ENCODE results near the gene SCN4B.

Gene SCN4B

DNA sequence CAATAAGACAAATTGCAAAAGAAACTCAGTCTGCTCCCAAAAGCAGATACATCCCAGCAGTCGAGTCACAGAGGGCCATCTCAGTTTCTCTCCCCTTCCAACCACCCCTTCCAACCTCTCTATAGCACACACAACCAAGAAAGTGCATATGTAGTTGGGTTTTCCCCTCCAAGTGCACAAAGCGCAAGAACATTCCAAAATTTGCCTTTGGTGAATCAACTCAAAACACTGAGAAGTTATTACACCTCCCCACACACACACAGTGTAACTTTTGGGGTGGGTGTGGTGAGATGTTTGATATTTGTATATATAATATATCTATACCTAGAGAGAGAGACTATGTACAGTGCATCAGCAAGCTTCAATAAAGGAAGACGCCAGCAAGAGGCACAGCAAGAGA, 10.2 kb upstream of the SCN4B start:
- H3K9ac ChIP-seq (ENCODE audit: low read depth, low read length), result no peak overlapping the region
- H3K27me3 ChIP-seq (ENCODE audit: control insufficient read depth, insufficient read depth, low read length), result peaks cover 74% of the 10 kb centered on the region
- peaks cover 8% of the 10 kb centered on the region; the same call in 1 of the 2 replicates for H3K4me1 ChIP-seq (ENCODE audit: control insufficient read depth, insufficient read depth, low read length)
- no peaks in the 10 kb centered on the region for H3K36me3 ChIP-seq (ENCODE audit: control insufficient read depth, insufficient read depth, low read length)
- no peak overlapping the region for H3K27ac ChIP-seq (ENCODE audit: low read depth, low read length)
- H3K9me3 ChIP-seq (ENCODE audit: control insufficient read depth, insufficient read depth, low read length), result no peaks in the 10 kb centered on the region
- H3K4me3 ChIP-seq (ENCODE audit: low read depth, low read length), result no peak overlapping the region

- Histone ChIP-seq H3K27me3 (ENCODE audit: control insufficient read depth, insufficient read depth, low read length) (peaks cover 74% of the 10 kb centered on the region), H3K36me3 (ENCODE audit: control insufficient read depth, insufficient read depth, low read length) (no peaks in the 10 kb centered on the region), H3K9ac (ENCODE audit: low read depth, low read length) (no peak overlapping the region), H3K9me3 (ENCODE audit: control insufficient read depth, insufficient read depth, low read length) (no peaks in the 10 kb centered on the region), H3K4me3 (ENCODE audit: low read depth, low read length) (no peak overlapping the region), H3K4me1 (ENCODE audit: control insufficient read depth, insufficient read depth, low read length) (peaks cover 19% of the 10 kb centered on the region), H3K27ac (ENCODE audit: low read depth, low read length) (no peak overlapping the region)
Observed at GRCh38 chr11:118161786-118162185, 9.2 kb upstream of the SCN4B start.

- H3K27me3 ChIP-seq (ENCODE audit: control insufficient read depth, insufficient read depth, low read length), result peaks cover 98% of the 10 kb centered on the region
- H3K36me3 ChIP-seq (ENCODE audit: control insufficient read depth, insufficient read depth, low read length), result no peaks in the 10 kb centered on the region
- H3K9me3 ChIP-seq (ENCODE audit: control insufficient read depth, insufficient read depth, low read length), result no peaks in the 10 kb centered on the region
- H3K4me3 ChIP-seq (ENCODE audit: low read depth, low read length), result peak overlapping the region; percentile 53
- H3K4me1 ChIP-seq (ENCODE audit: control insufficient read depth, insufficient read depth, low read length), result peaks cover 42% of the 10 kb centered on the region
- H3K9ac ChIP-seq (ENCODE audit: low read depth, low read length), result no peak overlapping the region
- no peak overlapping the region for H3K27ac ChIP-seq (ENCODE audit: low read depth, low read length)
Observed at GRCh38 chr11:118157186-118157895, 4.7 kb upstream of the SCN4B start.

GRCh38 chr11:118156531-118157185, 4.0 kb upstream of the SCN4B start:
- H3K9me3 ChIP-seq (ENCODE audit: control insufficient read depth, insufficient read depth, low read length), result no peaks in the 10 kb centered on the region
- H3K27me3 ChIP-seq (ENCODE audit: control insufficient read depth, insufficient read depth, low read length), result peaks cover 99% of the 10 kb centered on the region
- no peak overlapping the region for H3K27ac ChIP-seq (ENCODE audit: low read depth, low read length)
- peaks cover 46% of the 10 kb centered on the region for H3K4me1 ChIP-seq (ENCODE audit: control insufficient read depth, insufficient read depth, low read length)
- H3K36me3 ChIP-seq (ENCODE audit: control insufficient read depth, insufficient read depth, low read length), result no peaks in the 10 kb centered on the region
- no peak overlapping the region for H3K9ac ChIP-seq (ENCODE audit: low read depth, low read length)
- H3K4me3 ChIP-seq (ENCODE audit: low read depth, low read length), result peak overlapping the region; percentile 53

GRCh38 chr11:118155776-118156530, 3.3 kb upstream of the SCN4B start:
- no peaks in the 10 kb centered on the region for H3K9me3 ChIP-seq (ENCODE audit: control insufficient read depth, insufficient read depth, low read length)
- H3K36me3 ChIP-seq (ENCODE audit: control insufficient read depth, insufficient read depth, low read length), result no peaks in the 10 kb centered on the region
- H3K27me3 ChIP-seq (ENCODE audit: control insufficient read depth, insufficient read depth, low read length), result peaks cover 99% of the 10 kb centered on the region
- H3K4me1 ChIP-seq (ENCODE audit: control insufficient read depth, insufficient read depth, low read length), result peaks cover 46% of the 10 kb centered on the region
- peak overlapping the region; percentile 53; the same call in 1 of the 2 replicates for H3K4me3 ChIP-seq (ENCODE audit: low read depth, low read length)
- no peak overlapping the region for H3K27ac ChIP-seq (ENCODE audit: low read depth, low read length)
- H3K9ac ChIP-seq (ENCODE audit: low read depth, low read length), result no peak overlapping the region

DNA sequence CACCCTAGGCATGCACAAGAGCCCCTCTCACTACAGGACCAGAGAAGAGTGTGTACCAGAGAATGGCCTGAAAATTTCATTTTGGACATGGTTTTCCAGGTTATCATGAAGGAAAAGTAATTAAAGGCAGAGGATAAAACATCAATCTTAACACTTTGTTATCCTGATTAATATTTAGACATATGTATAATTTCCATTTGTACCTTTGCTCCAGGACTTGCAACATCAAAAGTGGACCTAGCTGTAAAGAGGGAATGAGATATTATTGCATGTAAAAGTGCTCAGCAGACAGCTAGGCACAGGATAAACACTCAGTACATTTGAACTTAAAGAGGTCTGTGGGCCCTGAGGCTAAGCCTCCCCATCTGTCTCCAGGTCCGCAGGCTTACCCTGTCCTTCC, 2.0 kb upstream of the SCN4B start:
- H3K27me3 ChIP-seq (ENCODE audit: control insufficient read depth, insufficient read depth, low read length), result peaks cover 99% of the 10 kb centered on the region
- H3K9me3 ChIP-seq (ENCODE audit: control insufficient read depth, insufficient read depth, low read length), result no peaks in the 10 kb centered on the region
- peaks cover 50% of the 10 kb centered on the region for H3K4me1 ChIP-seq (ENCODE audit: control insufficient read depth, insufficient read depth, low read length)
- H3K36me3 ChIP-seq (ENCODE audit: control insufficient read depth, insufficient read depth, low read length), result no peaks in the 10 kb centered on the region
- no peak overlapping the region for H3K4me3 ChIP-seq (ENCODE audit: low read depth, low read length)
- no peak overlapping the region for H3K9ac ChIP-seq (ENCODE audit: low read depth, low read length)
- no peak overlapping the region for H3K27ac ChIP-seq (ENCODE audit: low read depth, low read length)

DNA sequence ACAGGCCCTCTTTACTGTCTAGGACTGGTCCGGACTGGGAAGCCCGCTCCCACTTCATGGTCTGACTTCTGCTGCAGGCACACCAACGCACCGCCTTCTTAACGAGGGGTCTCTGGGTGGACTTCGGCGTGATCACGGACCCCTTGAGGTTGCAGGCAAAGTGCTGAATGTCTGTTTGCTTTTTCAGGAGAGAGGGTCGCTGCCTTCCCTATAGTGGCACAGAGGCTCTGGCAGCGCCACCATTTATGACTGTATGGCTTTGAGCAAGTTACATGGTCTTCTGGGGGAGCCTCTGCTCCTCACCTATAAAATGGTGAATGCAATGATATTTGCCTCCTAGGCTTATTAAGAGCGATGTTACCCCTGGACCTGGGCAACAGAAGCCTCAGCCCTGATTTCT, 1.4 kb upstream of the SCN4B start:
- no peak overlapping the region for H3K27ac ChIP-seq (ENCODE audit: low read depth, low read length)
- no peaks in the 10 kb centered on the region for H3K9me3 ChIP-seq (ENCODE audit: control insufficient read depth, insufficient read depth, low read length)
- no peaks in the 10 kb centered on the region for H3K36me3 ChIP-seq (ENCODE audit: control insufficient read depth, insufficient read depth, low read length)
- peak overlapping the region; percentile 79 for H3K4me3 ChIP-seq (ENCODE audit: low read depth, low read length)
- peaks cover 99% of the 10 kb centered on the region for H3K27me3 ChIP-seq (ENCODE audit: control insufficient read depth, insufficient read depth, low read length)
- H3K4me1 ChIP-seq (ENCODE audit: control insufficient read depth, insufficient read depth, low read length), result peaks cover 55% of the 10 kb centered on the region
- no peak overlapping the region for H3K9ac ChIP-seq (ENCODE audit: low read depth, low read length)

DNA sequence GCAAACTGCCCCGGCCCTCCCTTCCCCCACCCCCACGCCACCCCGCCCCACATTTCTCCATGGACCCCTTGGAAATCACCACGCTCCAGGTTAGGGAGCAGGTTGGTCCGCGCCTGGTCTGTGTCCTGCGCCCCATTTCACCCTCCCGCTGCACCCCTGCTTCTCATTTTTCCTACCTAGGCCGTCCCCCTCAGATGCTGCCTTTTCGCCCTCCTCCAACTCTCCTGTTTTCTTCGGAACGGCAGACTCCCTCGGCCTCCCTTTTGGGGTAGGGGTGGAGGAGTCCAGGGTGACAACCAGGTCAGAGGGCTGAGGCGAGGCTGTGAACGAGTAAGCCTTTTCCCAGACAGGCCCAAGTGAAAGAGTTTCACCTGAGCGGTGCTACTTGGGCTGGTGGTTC, 893 bp upstream of the SCN4B start:
- H3K27me3 ChIP-seq (ENCODE audit: control insufficient read depth, insufficient read depth, low read length), result peaks cover 99% of the 10 kb centered on the region
- H3K36me3 ChIP-seq (ENCODE audit: control insufficient read depth, insufficient read depth, low read length), result no peaks in the 10 kb centered on the region
- H3K27ac ChIP-seq (ENCODE audit: low read depth, low read length), result no peak overlapping the region
- no peak overlapping the region for H3K9ac ChIP-seq (ENCODE audit: low read depth, low read length)
- H3K4me3 ChIP-seq (ENCODE audit: low read depth, low read length), result peak overlapping the region; percentile 79
- H3K4me1 ChIP-seq (ENCODE audit: control insufficient read depth, insufficient read depth, low read length), result peaks cover 59% of the 10 kb centered on the region
- no peaks in the 10 kb centered on the region for H3K9me3 ChIP-seq (ENCODE audit: control insufficient read depth, insufficient read depth, low read length)

- H3K4me3 ChIP-seq (ENCODE audit: low read depth, low read length), result peak overlapping the region; percentile 79
- H3K27ac ChIP-seq (ENCODE audit: low read depth, low read length), result no peak overlapping the region
- no peak overlapping the region for H3K9ac ChIP-seq (ENCODE audit: low read depth, low read length)
- H3K4me1 ChIP-seq (ENCODE audit: control insufficient read depth, insufficient read depth, low read length), result peaks cover 54% of the 10 kb centered on the region
- H3K9me3 ChIP-seq (ENCODE audit: control insufficient read depth, insufficient read depth, low read length), result no peaks in the 10 kb centered on the region
- peaks cover 99% of the 10 kb centered on the region for H3K27me3 ChIP-seq (ENCODE audit: control insufficient read depth, insufficient read depth, low read length)
- no peaks in the 10 kb centered on the region for H3K36me3 ChIP-seq (ENCODE audit: control insufficient read depth, insufficient read depth, low read length)
Observed at GRCh38 chr11:118152020-118152551, 537 bp downstream of the SCN4B start.

DNA sequence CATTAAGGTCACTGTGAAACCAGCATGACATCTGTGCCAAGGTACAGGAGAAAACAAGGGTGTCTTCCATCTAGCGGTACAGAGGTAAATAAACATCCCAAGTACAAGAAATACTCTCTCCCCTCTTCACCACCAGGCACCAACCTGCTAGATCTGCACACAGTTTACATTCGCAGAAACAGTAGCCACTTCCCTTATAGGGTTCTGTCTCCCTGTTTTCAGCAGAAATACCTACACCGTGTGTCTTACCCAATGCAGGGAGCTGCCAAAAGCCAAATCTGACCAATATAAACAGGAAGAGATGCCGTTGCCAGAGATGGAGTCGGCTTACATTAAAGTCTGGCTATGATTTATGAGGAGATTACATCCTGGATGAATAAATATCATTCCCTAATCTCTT, 1.2 kb downstream of the SCN4B start:
- Histone ChIP-seq H3K36me3 (ENCODE audit: control insufficient read depth, insufficient read depth, low read length) (no peaks in the 10 kb centered on the region), H3K4me3 (ENCODE audit: low read depth, low read length) (peak overlapping the region; percentile 79; the same call in 1 of the 2 replicates), H3K27ac (ENCODE audit: low read depth, low read length) (no peak overlapping the region), H3K9me3 (ENCODE audit: control insufficient read depth, insufficient read depth, low read length) (no peaks in the 10 kb centered on the region), H3K9ac (ENCODE audit: low read depth, low read length) (no peak overlapping the region), H3K27me3 (ENCODE audit: control insufficient read depth, insufficient read depth, low read length) (peaks cover 99% of the 10 kb centered on the region), H3K4me1 (ENCODE audit: control insufficient read depth, insufficient read depth, low read length) (peaks cover 52% of the 10 kb centered on the region)

GRCh38 chr11:118149493-118149892, 3.1 kb downstream of the SCN4B start:
- Histone ChIP-seq H3K27ac (ENCODE audit: low read depth, low read length) (no peak overlapping the region), H3K9me3 (ENCODE audit: control insufficient read depth, insufficient read depth, low read length) (no peaks in the 10 kb centered on the region), H3K4me3 (ENCODE audit: low read depth, low read length) (no peak overlapping the region), H3K9ac (ENCODE audit: low read depth, low read length) (no peak overlapping the region), H3K4me1 (ENCODE audit: control insufficient read depth, insufficient read depth, low read length) (peaks cover 36% of the 10 kb centered on the region), H3K27me3 (ENCODE audit: control insufficient read depth, insufficient read depth, low read length) (peaks cover 90% of the 10 kb centered on the region), H3K36me3 (ENCODE audit: control insufficient read depth, insufficient read depth, low read length) (no peaks in the 10 kb centered on the region)
